HG03108 (cell line): ENCODE measurements around the gene PLCB1.

ENCODE experiments used
- ATAC-seq: cut with Tn5 transposase; IDR thresholded peaks from one replicate; pipeline ENCODE4 v1.9.1; 2021; ENCODE audit warnings: moderate library complexity; ENCODE audit not compliant: unreplicated experiment

The PLCB1 gene

GRCh38 chr20:8242827-8243724 lies 111.0 kb downstream of the PLCB1 start:
- ATAC-seq = no peak

GRCh38 chr20:8244637-8245036 lies 112.6 kb downstream of the PLCB1 start:
- ATAC-seq = no peak

GRCh38 chr20:8246153-8246552 lies 114.1 kb downstream of the PLCB1 start:
- no peak for ATAC-seq

- no peak for ATAC-seq
These were observed 114.7 kb downstream of the PLCB1 start for GRCh38 chr20:8246716-8247115.

GRCh38 chr20:8248051-8248450 lies 116.0 kb downstream of the PLCB1 start:
- ATAC-seq = no peak

GRCh38 chr20:8249634-8250033 lies 117.6 kb downstream of the PLCB1 start:
- ATAC-seq = no peak

GRCh38 chr20:8250539-8251200 lies 118.6 kb downstream of the PLCB1 start:
- ATAC-seq = no peak

GRCh38 chr20:8251201-8251575 lies 119.1 kb downstream of the PLCB1 start:
- ATAC-seq = no peak

GRCh38 chr20:8254911-8255582 lies 123.0 kb downstream of the PLCB1 start:
- ATAC-seq = no peak

GRCh38 chr20:8255945-8256632 lies 124.0 kb downstream of the PLCB1 start:
- ATAC-seq = no peak

- ATAC-seq = no peak
These were observed 128.8 kb downstream of the PLCB1 start for GRCh38 chr20:8260837-8261251.

- ATAC-seq = no peak
These were observed 130.7 kb downstream of the PLCB1 start for GRCh38 chr20:8262721-8263120.

GRCh38 chr20:8265588-8265987 lies 133.5 kb downstream of the PLCB1 start:
- no peak for ATAC-seq

GRCh38 chr20:8267009-8267408 lies 134.9 kb downstream of the PLCB1 start:
- no peak for ATAC-seq

- ATAC-seq = no peak
These were observed 139.7 kb downstream of the PLCB1 start for GRCh38 chr20:8271727-8272126.

GRCh38 chr20:8272766-8273165 lies 140.7 kb downstream of the PLCB1 start:
- ATAC-seq = no peak

GRCh38 chr20:8284902-8285301 lies 152.8 kb downstream of the PLCB1 start:
- ATAC-seq = no peak

- ATAC-seq = no peak
These were observed 155.3 kb downstream of the PLCB1 start for GRCh38 chr20:8287340-8287739.

GRCh38 chr20:8291200-8291599 lies 159.1 kb downstream of the PLCB1 start:
- no peak for ATAC-seq

GRCh38 chr20:8291873-8292272 lies 159.8 kb downstream of the PLCB1 start:
- no peak for ATAC-seq

- ATAC-seq = no peak
These were observed 160.7 kb downstream of the PLCB1 start for GRCh38 chr20:8292793-8293192.
